HEK293 (cell line): ENCODE results near the gene TEX19.

Source experiments
- ZBTB17 ChIP-seq: fragments of 450-650 bp; formaldehyde crosslinking; IDR thresholded peaks from 2 replicates; pipeline ENCODE4 v1.5.1; 2016; ENCODE audit warnings: missing biosample characterization, missing genetic modification characterization
- ZNF350 ChIP-seq: fragments of 450-650 bp; formaldehyde crosslinking; IDR thresholded peaks from 2 replicates; pipeline ENCODE4 v1.5.0; 2017; ENCODE audit warnings: missing biosample characterization, mild to moderate bottlenecking, missing genetic modification characterization
- ZNF660 ChIP-seq: fragments of 450-650 bp; IDR thresholded peaks from 2 replicates; pipeline ENCODE4 v1.5.1; 2018; ENCODE audit warnings: missing biosample characterization, mild to moderate bottlenecking, missing genetic modification characterization
- TF ChIP-seq, protein P1 (sequence below): fragments of 450-650 bp; formaldehyde crosslinking; IDR thresholded peaks from 2 replicates; pipeline ENCODE4 v1.5.1; 2016; ENCODE audit warnings: missing biosample characterization, missing genetic modification characterization
- TF ChIP-seq, protein P2 (sequence below): fragments of 450-650 bp; formaldehyde crosslinking; IDR thresholded peaks from 2 replicates; pipeline ENCODE4 v1.5.1; 2016; ENCODE audit warnings: missing biosample characterization, missing genetic modification characterization, low read depth

DNA sequence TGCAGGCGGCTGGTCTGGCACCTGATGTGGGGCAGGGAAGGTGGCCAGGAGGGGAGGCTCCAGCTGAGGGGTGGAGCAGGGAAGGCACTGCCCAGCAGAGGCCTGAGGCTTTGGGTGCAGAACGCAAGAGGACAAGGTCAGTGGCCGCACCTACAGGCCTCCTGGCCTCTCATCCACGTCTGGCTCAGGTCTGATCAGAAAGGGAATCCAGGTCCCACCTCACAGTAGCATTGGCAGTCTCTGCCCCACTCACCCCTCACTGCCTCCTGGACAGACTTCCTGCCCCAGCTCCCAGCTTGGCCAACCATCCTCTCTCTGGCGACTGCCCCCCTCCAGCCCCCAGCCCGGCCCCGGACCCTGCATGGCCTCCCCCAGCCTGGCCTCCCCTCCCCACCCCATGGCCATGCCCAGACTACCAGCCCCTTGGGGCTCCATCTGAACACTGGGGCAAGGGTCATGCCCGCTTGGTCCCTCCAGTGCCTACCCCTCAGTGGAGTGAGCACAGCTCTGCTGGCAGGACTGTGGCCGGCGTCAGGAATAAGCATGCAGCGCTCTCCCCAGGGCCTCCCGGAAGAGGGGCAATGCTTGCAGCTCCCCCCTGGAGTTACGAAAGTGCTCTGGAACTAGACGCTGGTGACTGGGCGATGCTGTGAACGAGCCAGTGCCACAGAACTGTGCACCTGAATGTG lies 17.1 kb downstream of the TEX19 start:
- TF ChIP-seq ZNF350 (tag by site-specific recombination), result no peak
- TF ChIP-seq, protein P1, sequence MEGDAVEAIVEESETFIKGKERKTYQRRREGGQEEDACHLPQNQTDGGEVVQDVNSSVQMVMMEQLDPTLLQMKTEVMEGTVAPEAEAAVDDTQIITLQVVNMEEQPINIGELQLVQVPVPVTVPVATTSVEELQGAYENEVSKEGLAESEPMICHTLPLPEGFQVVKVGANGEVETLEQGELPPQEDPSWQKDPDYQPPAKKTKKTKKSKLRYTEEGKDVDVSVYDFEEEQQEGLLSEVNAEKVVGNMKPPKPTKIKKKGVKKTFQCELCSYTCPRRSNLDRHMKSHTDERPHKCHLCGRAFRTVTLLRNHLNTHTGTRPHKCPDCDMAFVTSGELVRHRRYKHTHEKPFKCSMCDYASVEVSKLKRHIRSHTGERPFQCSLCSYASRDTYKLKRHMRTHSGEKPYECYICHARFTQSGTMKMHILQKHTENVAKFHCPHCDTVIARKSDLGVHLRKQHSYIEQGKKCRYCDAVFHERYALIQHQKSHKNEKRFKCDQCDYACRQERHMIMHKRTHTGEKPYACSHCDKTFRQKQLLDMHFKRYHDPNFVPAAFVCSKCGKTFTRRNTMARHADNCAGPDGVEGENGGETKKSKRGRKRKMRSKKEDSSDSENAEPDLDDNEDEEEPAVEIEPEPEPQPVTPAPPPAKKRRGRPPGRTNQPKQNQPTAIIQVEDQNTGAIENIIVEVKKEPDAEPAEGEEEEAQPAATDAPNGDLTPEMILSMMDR, result no peak
- TF ChIP-seq ZNF660 (tag by site-specific recombination), result no peak
- TF ChIP-seq, protein P2, sequence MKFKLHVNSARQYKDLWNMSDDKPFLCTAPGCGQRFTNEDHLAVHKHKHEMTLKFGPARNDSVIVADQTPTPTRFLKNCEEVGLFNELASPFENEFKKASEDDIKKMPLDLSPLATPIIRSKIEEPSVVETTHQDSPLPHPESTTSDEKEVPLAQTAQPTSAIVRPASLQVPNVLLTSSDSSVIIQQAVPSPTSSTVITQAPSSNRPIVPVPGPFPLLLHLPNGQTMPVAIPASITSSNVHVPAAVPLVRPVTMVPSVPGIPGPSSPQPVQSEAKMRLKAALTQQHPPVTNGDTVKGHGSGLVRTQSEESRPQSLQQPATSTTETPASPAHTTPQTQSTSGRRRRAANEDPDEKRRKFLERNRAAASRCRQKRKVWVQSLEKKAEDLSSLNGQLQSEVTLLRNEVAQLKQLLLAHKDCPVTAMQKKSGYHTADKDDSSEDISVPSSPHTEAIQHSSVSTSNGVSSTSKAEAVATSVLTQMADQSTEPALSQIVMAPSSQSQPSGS (tag by site-specific recombination), result no peak
- no peak for TF ChIP-seq ZBTB17
